Fibroblast of skin of back (primary cell): ENCODE measurements around the gene ANO2.
"Not testable (repeated sequence)": the region's sequence is repeated elsewhere in the genome, so short reads cannot be mapped to it uniquely, and the experiment has no call there.

Experiments used
- DNase-seq: peaks from one replicate; pipeline ENCODE4 v3.0.0-alpha.2; 2013

The ANO2 gene

DNA sequence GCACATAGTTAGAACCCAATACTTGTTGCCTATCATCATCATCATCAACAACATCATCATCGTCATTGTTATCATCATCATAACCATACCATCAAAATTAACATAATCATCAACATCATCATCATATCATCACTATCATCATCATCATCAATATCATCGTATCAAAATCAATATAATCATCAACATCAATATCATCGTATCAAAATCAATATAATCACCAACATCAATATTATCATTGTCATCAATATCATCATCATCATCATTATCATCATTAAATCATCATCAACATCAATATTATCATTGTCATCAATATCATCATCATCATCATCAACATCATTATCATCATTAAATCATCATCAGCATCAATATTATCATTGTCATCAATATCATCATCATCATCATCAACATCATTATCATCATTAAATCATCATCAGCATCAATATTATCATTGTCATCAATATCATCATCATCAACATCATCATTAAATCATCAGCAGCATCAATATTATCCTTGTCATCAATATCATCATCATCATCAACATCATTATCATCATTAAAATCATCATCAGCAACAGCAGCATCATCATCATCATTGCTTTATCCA, 286.6 kb downstream of the ANO2 start:
- not testable (repeated sequence) for DNase-seq

DNA sequence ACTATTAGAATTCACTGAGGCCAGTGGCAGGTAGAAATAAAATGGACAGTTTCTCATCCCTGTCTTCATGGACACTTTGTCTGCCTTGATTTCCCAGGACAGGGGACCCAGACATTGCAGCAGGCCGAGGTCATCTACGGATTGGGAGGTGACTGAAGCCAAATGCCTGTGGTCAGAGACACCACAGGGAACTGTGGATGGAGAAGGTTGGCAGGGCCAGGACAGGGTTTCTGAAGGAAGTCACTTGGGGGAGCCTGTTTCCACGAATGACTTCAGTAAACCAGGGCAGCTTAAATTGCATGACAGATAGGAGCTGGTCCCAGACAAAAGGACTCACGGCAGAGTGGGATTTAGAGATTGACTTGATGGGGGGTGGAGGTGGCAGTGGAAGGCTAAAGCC, 288.2 kb downstream of the ANO2 start:
- no peak for DNase-seq

DNA sequence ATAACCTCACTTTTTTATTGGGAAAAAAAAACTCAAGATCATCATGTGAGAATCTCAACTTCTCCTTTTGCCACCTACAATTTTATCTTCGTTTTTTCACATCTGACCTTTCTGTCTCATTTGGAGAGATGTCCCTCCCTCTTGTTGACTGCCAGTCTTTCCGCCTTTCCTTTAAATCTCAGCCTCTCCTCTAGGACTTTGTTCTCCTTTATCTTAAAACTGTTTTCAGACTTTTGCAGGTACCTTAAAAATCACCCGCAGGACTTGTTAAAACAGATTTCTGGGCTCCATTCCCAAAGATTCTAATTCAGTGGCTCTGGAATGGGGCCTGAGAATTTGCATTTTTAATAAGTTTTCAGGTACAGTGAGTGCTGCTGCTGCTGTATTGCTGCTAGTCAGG, 289.9 kb downstream of the ANO2 start:
- no peak for DNase-seq

DNA sequence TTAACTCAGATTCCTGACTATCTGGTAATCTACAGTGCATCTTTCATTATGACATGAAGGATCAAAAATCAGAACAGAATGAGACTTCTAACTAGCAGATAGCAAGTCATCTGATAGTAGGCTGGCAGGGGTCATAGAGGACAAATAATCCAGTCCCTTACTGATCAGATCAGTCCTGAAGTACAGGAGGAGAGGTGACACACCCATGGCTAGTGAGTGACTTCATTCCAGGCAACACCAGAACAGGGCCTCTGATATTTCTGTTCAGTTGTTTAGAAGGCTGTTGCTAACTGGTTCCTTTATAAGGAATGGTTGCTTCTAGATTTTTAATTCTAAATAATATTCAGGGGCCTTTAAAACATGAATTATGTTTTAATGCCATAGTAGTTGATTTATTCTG, 291.0 kb downstream of the ANO2 start:
- DNase-seq = no peak

DNA sequence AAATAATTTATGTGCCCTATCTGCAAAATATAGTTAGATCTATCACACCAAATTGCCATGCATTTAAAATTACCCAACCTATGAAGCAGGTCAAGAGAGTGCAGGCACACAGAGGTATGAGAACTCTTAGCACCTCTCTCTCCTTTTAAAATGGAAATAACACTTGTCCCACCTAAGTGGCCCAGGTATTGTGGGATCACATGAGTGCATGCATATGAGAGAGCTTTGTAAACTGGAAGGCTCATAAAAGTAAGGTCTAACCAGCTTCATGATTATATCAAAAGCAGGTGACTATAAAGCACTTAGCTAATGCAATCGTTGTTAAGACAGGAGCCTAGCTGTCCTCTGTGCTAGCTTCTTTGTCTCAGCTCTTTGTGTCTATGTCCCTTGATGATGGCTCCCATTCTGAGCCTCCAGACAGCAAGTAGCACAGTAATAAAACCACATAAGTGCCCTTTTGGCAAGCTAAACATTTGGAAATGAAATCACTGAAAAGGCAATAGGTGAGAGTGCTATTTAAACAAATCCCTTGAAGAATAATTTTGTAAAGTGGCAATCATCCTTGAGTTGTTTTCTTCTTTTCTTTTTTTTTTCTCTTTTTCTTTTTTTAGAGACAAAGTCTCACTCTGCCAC, 294.1 kb downstream of the ANO2 start:
- no peak for DNase-seq

DNA sequence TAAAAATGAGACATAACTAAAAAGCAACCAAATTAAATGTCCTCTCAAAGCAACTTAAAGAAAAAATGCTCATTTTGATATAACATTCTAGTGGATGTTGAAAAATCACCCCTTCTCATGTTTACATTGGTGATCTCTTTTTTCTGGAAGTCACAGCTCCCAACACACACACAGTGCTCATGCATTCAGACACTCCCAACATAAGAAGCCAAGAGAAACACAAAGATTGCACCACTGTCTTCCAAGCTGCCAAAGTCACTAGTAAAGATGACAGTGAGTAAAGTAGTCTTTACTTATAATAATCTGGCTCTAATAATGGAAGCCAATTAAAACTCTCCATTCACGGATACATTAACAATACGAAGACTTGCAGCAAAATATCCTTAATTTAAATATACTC, 294.8 kb downstream of the ANO2 start:
- peak; percentile 52 for DNase-seq

DNA sequence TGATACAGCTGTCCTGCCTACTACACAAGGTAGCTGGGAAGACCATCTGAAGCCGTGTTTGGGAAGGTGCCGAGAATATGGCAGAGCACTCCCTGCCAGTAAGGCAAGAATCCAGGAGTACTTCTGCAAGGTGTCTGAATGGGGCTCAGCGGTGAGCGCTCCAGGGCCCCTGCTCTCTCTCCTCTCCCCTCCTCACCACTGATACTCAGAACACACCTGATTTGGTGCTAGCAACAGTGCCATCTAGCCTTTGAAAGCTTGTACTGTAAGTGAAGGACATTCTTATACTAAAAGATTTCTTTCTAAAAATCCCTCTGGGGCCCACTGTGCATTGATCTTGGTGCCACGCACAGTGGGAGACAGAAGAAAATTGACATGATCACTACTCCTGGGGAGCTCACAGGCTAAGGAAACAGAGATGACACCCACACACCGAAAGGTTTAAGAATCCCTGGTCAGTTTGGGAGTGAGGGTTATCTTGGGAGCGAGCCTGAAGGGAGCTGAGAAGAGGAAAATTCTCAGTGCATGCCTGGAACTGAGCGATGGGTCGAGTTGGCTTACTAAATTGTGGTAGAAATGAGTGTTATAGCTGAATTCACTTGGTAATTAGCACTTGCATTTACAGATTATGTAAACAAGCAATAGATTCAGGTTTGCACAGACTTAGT, 296.2 kb downstream of the ANO2 start:
- peak; percentile 43 for DNase-seq

DNA sequence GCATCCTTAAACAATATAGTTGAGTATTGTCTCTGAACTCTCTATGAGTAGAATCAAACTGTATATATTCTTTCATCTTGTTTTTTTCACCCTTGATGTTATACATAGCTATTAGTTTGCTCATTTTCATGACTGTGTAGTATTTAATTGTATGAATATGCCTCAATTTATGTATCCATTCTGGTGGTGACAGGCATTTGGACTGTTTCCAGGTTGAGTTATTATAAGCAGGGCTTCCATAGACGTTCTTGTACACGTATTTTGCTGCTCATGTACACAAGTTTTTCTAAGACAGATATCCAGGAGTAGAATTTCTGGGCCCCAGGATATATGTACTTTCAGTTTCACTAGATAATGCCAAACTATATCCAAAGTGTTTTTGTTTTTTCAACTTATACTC, 301.8 kb downstream of the ANO2 start:
- DNase-seq = peak; percentile 22

DNA sequence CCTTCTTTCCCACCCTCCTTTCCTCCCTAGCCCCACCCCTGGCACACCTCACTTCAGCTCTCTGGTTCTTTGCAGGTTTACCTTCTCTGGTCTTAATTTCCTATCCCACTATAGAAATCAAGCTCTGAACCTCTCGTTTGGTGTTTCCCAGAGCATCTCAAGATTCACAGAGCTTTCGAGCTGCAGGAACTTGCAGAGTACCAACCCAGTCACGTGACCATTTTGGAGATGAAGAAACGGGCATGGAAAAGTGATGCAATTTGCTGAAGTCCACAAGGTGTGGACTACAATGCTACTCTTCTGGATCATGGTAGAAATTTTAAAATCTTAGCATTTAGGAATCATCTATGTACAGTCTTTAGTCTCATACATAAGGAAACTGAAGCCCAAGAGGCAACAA, 307.4 kb downstream of the ANO2 start:
- no peak for DNase-seq

DNA sequence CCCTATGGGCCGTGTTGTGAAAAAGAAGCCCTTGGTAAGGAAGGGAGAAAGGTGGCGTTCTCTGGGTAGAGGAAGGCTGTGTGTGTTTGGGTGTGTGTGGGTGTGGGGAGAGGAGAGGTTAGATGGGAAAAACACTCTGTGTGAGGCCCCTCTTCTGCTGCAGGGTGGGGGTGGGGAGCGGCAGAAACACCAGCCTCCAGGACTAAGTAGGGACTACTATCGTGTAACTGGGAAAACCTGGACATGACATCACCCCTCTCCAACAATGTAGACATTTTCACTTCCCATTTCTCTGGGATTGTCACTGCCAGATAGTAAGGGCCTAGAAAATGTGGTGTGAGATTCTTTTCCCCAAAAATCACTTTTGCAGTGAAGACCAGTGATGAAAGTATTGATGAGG, 308.2 kb downstream of the ANO2 start:
- no peak for DNase-seq

DNA sequence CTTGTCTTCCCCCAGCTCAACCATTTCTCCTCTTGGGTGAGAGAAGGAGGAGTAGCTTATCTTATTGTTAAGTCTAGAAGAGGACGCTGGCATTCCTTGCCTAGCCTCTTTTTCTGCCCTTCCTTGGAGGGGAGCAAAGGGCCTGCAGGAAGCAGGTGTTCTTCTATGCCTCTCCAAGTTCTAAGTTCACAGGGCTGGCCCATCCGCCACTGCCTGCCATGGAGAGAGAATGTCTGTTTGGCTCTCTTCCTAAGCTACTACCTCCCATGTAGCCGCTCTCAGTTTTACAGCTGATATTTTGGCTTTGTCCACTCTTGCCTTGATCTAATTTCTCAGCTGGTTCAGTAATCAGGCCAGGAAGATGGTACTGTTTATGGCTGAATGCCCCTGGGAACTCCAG, 312.0 kb downstream of the ANO2 start:
- no peak for DNase-seq

DNA sequence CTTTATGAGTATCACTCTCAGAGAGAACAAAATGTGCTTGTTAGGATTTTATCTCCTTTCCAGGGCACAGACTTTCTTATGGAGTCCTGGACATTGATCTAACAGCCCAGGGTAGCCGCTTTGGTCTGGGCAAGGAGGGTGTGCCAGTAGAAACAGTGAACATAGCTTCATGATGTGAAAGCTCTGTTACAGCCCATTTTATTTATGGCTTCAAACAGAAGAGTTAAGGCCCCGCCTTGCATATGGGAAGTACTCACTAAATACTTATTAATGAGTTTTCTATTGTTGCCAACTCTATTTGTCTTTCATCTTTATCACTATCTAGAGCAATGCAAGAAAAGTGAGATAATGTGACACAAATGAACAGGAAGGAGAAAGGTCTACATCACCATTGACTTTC, 312.6 kb downstream of the ANO2 start:
- DNase-seq = no peak

DNA sequence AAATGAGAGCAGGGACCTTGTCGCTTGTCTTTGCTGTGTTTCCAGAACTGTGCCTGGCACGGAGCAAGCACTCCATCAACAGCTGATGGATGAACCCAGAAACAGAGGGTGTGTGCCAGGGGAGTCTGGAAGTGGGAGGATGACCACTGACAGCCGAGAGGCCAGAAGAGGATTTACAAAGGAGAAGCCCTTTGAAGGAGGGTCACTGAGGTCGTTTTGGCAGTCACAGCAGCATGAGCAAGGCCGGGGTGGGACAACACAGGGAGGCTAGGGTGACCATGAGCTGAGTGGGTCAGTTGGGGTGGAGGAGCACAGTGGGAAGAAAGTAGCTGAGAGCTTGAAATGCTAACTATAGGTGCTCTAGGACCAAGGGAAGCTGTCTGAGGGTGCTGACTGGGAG, 313.6 kb downstream of the ANO2 start:
- DNase-seq = no peak

DNA sequence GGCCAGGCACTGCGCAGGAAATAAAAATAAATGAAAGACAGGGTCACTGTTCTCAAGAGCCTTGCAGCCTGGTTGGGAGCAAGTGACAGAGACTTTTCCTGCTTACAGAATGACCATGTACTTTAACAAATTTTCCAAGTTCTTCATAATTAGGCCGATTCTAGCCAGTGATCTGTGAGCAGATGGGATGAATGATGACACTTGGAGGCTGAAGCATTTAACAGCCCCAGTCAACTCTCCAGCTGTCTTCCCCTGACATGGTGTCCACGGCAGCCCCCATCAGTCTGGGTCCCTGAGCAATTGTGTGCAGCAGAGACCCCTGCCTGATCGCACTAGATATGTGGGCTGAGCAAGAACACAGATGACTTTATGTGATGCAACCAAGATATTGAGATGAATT, 314.3 kb downstream of the ANO2 start:
- DNase-seq = no peak

DNA sequence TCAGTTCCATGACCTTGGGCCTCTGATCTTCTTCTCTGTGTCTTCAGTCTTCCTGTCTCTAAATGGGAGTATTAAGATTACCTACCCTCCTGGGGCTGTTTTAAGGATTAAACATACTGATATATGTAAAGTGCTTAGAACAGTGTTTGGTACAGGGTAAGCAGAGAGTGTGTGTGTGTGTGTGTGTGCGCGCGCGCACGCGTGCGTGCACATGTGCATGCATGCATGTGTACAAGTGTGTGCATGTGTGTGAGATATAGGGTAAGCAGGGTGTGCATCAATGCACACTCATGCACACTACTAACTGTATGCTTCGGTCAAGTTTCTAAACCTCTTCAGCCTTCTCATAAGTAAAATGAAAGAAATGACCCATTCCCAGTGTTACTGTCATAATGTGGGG, 316.6 kb downstream of the ANO2 start:
- DNase-seq = no peak

DNA sequence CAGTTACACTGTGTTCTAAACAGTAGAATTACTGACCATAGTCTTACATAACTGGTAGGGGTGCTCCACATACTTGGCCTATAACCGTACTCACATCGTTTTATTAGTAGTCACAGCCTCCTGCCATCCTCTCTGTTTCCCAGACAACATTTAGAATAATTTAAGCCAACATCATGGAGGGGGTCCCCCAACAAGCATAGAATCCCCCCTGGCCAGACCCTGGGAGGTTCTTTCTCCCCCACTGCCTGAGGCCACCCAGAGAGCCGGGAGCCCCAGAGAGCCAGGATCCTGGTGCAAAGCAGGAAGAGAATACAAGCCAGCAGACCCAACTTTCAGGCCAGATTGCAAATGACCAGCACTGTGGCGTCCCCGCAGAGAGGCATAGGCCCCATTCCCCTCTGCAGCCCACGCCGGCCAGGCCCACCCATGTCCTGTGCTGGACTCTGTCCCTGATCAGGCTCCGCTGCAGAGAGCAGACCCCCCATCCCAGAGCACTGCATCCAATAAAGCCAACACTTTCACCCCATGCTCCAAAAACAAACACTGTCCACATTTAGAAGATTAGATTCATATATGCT, 317.9 kb downstream of the ANO2 start:
- no peak for DNase-seq

DNA sequence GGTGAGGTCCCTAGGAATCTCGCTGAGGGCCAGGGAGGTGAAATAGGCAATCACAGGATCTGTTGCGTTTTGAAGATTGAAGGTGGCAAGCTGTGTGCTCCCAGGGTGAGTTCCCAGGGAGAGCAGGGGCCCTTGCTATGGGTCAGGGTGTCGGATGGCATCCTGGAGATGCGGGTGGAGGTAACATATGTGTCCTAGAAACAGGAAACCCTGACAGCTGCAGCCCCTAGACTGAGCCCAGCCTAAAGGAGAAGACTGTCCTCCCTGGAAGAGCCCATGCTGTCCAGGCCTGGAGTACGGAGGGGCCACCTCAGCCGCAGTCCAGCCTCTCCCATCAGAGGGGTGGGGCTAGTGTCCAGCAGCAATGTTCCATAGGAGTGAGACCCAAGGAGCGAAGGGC, 318.9 kb downstream of the ANO2 start:
- DNase-seq = no peak

DNA sequence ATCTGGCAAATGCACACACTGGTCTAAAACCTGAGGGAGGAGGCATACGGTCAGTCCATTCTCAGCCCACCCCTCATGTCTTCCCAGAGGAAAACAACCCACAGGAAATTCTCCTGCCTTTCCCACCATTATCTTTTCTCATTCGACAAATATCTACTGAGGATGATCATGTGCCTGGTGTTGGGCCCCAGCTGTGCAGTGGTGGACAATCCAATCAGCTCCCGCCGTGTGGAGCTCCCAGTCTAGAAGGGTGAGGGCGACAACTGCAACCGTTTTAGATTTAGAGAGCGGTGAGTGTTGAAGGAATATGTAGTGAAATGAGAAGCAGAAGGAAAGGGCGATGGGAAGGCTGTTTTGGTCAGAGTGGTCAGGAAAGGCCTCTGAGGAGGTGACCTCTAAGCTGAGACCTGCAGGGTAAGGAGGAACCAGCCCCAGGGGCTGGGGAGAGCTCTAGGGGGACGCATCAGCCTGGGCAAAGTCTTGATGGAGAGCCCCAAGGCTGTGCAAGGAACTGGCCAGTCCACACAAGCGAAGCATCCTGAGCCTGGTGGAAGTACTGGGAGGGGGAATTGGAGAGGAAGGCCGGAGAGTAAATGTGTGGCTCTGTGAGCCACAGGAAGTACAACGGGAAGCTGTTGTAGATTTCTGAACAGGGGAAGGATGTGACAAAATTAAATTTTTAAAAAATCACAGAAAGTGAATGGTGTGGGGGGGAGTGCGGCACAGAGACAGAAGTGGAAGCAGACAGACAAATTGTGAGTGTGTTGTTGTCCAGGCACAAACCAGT, 320.4 kb downstream of the ANO2 start:
- DNase-seq = no peak

DNA sequence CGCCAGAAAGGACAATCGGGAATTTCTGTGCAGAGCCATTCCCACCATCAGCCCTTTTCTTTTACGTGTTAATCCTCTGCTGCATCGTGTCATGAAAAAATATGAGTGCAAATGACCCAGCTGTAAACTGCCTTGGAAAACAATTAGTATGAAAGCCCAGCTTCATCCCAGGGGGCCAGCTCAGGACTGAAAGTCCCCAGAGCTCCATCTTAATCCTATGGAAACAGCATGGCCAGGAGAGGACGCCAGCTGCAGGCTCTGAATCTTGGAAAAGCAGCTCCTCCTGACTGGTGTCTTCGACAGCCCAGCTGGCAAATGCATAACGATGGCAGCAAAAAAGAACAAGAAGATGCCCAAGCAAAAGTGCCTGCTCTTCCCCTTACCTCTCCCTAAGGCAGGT, 321.6 kb downstream of the ANO2 start:
- no peak for DNase-seq

DNA sequence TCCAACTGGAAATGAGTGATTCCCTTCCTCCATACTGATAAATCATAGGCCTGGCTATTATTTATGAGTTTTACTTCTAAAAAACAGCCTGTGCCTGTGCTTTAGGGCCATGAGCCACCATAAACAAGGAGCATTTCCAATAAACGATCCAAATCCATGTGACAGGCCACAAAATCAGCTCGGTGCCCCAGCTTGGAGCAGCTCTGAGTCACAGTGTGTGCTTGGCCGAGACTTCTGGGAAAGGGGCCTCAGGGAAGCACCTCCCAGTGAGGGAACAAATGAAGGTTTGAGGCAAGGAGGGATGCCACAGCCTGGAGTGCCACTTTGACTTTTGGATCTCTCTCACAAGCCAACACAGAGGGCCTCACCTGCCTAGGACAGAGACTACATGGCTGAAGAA, 322.8 kb downstream of the ANO2 start:
- DNase-seq = no peak

DNA sequence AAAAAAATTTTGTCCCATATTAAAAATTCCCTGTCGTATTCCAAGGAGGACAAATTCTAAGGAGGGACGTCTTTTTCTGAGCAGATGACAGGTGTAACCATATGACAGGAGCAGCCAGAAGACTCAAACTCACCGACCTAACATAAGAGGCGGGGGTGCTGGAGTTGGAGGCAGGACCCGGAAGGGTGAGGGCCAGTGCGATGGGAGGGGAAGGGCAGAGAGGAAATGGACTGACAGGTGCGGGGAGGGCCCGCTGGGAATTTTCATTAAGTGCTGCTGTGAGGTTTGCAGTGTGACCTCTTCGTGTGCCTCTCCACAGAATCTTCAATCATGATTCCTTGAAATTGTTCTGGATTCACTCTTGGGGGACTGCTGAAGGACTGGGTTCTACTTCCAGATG, 323.7 kb downstream of the ANO2 start:
- DNase-seq = no peak

DNA sequence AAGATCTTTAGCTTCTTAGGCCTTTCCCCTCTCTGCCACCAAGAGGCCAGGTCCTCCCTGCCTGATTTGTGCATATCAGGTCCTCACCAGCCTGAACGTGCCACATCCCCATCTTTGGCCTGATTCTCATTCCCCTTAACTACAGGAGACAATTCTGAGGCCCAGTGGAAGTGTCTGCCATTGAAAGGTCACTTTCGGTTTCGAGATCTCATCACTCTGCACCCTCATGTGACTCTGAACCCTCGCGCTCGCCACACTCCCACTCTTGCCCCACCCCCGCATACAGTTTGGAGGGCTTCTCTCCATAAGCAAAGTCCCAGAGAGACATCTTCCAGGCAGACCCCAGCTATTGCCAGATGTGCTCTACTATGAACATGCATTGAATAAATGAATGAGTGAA, 324.2 kb downstream of the ANO2 start:
- DNase-seq = no peak

DNA sequence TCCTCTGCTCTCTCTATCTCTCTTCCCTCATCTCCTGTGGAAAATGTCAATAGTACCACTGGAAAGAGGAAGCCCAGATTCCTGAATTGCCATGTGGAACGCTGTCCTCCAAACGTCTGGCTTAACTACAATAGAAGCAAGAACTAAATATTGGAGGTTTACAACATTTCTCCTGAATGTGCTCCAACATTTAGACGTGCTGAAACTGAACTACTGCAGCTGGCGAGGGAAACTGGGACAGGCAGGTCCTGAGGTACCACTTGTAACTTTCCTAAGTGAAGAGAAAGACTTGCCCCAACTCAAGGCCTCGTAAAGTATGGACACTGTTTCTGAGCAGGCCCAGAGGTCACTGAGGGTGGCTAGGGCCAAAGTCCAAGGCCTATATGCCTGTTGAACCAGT, 325.4 kb downstream of the ANO2 start:
- DNase-seq = no peak
